ENCODE data around the gene KRTAP10-4.
"Not testable (repeated sequence)": the region's sequence is repeated elsewhere in the genome, so short reads cannot be mapped to it uniquely, and the experiment has no call there.

KRTAP10-4 gene

DNA sequence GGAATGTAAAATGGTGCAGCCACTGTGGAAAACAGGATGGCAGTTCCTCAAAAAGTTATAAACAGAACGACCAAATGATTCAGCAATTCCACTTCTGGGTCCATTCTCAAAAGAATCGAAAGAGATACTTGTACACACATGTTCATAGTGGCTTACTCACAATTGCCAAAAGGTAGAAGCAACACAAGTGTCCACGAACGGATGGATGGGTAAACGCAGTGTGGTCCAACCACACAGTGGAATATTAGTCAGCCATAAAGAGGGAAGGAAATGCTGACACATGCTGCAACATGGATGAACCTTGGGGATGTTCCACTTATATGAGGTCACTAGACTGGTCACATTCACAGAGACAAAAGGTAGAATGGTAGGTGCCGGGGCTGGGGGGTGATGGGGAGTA lies 38.8 kb upstream of the KRTAP10-4 start:
- no peak for DNase-seq

GRCh38 chr21:44535963-44536362 lies 37.6 kb upstream of the KRTAP10-4 start:
- DNase-seq: no peak

DNA sequence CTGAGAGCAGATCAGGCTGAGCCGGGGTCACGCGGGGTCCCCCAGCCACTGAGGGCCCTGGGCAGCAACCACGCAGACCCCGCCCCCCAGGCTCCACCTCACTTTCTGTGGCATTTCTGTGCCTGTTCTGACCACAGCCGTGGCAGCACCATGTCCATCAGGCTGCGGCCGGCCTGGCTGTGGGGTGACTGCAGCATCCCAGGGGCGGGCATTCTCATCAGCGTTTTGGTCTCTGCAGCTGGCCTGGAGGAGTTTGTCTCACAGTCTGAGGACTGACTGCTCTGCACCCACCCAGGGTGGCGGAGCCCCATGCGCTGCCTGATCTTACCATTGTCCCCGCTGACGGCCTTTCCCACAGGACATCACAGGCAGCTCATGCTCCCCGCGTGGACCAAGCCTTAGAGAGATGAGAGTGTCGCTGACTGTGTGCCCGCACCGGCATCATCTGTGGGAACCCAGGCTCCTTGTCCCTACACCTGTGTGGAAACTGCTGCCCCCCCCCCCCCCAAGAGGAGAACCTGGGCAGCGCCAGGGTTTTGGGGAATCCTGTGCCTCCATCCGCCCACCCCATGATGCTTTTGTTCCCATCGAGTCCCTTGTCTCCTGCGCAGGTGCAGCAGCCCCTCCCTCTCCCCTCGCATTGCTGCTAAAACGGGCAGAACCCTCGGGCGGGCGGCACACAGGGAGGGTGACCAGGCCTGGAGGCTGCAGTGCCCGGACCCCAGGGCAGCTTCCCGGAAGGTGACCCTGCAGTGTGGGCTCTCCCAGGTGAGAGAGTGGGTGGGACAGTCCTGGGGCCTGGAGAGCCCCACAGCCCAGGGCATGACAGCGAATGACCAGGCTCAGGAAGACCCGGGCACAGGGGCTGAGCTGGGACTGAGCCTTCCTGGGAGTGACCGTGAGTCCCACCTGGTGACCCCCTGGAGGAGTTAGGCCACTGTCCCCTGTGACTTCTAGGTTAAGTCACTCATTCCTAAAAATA lies 35.3 kb upstream of the KRTAP10-4 start:
- DNase-seq: no peak

- DNase-seq: no peak
Observed at GRCh38 chr21:44539046-44539445, 34.5 kb upstream of the KRTAP10-4 start.

GRCh38 chr21:44539991-44540666 lies 33.4 kb upstream of the KRTAP10-4 start, which contains the start of gene KRTAP10-1:
KRTAP10-1 (minus strand) TSS chr21:44540195; CDS start chr21:44540150, 45 bp downstream.
- no peak for DNase-seq

DNA sequence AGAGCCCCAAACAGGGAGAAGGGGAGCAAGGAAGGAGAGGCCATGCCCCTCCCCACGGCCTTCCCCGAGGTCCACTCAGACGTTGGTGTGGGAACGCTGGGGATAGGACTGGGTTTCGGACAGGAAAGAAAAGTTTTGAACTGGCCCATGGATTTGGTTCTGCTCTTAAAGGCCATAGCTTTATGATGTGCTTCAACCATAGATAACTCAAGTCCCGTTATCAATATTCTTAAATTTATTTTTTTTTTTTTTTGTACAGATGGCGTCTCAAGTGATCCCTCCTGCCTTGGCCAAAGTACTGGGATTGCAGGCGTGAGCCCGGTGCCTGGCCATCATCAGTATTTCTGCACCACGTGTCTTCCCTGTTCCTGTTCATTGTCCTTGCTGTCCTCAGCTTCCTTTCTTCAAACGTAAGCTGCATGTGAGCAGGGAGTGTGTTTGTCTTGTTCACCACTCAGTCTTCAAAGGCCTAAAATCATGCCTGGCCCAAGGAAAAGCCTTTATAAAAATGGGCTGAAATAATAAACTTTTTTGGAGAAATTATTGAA lies 32.7 kb upstream of the KRTAP10-4 start:
- DNase-seq: no peak

DNA sequence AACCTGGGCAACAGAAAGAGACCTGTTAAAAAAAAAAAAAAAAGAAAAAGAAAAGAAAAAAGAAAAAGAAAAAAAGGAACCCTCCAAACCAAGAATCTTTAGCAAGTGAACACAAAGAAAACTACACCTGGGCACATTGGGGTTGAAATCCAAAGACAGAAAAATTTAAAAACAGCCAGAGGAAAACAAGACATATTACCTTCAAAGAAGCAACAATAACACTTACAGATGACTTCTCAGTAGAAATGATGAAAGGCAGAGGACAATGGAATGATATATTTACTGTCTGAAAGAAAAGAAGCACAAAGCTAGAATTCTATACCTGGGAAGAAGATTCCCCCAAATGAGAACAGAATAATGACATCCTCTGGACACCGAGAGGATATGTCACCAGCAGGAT lies 30.8 kb upstream of the KRTAP10-4 start:
- no peak for DNase-seq

DNA sequence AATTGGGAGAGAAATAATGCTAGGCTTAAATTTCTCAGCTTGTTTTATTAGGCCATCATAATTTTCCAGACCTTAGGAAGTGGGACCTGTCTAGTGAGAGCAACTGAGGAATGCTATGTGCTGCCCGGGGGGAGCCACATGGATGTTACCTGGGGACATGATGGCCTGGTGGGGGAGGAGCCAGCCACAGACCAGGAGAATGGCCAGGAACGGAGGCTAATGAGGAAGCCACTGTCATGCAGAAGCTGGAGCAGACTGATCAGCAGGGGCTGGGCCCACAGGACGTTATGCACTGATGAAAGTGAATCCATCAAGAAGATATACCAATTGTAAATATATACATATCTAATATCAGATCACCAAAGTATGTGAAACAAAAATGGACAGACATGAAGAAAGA lies 29.0 kb upstream of the KRTAP10-4 start:
- no peak for DNase-seq

DNA sequence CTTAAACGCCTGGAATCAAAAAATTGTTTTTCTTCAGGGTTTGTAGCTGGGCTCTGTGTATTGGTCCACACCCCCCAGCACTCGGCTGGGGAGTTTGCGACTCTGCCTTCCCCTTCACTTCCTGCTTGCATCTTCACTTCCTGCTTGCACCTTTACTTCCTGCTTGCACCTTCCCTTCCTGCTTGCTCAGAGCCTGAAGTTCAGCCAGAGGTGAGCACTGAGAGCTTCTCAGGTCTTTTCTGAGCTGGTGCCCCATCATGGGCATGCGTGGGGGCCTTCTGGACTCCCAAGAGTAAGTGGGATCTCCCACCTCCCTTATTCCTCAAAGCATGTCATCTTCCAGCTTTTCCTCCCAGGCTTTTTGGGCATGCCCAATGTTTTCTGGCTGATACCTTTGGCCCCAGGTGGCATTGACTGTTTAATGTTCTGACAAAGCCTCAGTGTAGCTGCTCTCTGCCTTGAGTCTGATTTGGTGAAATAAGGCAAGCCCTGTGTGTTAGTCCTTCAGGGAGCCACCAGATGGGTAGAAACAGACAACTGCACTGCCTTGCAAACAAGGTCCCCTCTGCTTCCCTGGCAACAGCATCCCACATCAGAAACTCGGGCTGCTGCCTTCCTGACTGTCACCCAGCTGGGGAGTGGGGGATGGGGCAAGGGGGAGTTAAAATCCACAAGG lies 25.7 kb upstream of the KRTAP10-4 start:
- no peak for DNase-seq

- DNase-seq: no peak
Observed at GRCh38 chr21:44548381-44548780, 25.1 kb upstream of the KRTAP10-4 start.

GRCh38 chr21:44548922-44549321 lies 24.6 kb upstream of the KRTAP10-4 start:
- no peak for DNase-seq

DNA sequence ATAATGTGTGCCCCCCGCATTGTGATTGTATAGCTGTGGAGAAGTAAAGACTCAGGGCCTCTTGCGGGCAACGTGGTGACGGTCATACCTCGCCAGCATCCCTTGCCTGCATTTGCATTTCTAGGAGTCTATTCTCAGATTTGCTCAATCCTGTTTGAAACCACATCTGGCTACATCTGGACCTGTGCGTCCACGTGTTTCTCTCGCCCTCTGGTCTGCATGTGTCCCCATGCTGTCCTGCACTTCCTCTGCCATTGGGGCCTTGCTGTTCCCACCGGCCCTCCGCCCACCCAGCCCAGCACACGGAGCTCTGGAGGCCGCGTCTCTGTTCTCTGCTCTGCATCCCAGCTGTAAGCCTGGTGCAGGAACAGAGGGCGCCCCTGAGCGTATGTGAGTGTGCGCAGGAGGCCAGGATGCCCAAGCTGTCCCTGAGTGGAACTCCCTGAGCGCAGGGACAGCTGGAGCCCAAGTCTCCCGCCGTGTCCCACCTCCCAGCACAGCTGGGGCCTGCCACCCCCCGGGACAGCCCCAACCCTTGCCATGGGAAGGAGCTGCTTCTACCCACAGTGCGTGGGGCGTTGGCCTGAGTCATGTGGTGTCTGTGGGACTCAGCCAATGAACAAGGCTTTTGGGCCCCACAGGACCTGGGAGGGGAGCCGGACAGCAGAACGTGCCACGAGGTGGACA lies 23.9 kb upstream of the KRTAP10-4 start:
- no peak for DNase-seq

GRCh38 chr21:44550285-44550684 lies 23.2 kb upstream of the KRTAP10-4 start:
- not testable (repeated sequence) for DNase-seq

DNA sequence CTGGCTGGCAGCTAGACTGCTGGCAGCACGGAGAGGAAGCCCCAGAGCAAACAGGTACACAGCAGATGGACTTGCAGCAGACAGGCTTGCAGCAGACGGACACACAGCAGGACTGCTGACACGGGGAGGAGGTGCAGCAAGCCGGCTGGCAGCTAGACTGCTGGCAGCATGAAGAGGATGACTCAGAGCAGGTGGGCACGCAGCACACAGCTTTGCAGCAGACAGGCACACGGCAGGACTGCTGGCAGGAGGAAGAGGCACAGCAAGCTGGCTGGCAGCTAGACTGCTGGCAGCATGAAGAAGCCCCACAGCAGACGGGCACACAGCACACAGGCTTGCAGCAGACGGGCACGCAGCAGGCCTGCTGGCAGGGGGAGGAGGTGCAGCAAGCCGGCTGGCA lies 22.7 kb upstream of the KRTAP10-4 start:
- no peak for DNase-seq

DNA sequence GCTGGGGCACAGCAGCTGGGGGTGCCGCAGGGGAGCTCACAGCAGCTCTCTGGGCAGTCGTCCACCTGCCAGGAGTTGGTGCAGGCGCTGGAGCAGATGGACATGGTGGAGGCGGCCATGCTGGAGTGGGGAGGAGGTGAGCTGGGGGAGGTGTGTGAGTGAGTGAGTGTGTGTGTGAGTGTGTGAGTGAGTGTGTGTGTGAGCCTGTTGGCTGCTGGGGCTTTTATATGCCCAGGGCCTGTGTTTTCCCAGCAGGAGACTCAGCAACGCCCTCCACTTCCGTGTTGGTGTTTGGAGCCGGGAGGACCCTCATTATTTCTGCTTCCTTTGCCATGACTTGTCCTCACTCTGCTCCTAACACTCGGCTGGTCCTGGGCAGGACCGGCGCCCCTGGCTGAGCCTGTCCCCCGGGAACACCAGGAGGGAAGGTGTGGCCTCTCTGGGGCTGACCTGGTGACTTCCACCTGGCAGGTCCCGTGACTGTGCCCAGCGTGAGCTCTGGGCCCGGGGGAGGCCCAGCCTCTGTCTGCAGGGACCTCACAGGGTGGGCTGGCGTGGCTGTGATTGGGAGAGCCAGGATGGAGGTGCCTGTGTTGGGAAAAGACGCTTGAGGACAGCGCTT lies 22.1 kb upstream of the KRTAP10-4 start, which contains the start of gene KRTAP10-2:
Gene KRTAP10-2 (minus strand): TSS at position 166 of the 622 bp plus-strand sequence. CDS start 47 bp downstream, at position 119.
- no peak for DNase-seq

DNA sequence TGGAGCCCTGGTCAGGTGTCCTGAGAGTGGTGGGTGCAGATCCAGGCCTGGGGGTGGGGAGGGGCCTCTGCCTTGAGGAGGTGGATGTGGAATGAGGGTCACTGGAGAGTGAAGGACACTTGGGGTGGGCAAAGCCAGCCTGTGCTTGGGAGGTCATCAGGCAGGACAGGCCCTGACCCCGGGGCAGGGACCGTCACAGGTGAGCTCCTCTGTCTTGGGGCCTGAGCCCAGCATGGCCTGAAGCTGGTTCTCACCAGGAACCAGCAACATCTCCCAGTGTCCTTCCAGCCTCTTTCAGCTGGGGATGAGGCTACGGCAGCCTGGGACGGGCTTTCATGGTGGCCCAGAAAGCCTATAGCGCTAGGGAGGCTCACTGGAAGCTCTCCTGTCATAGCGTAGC lies 21.4 kb upstream of the KRTAP10-4 start:
- DNase-seq: no peak

DNA sequence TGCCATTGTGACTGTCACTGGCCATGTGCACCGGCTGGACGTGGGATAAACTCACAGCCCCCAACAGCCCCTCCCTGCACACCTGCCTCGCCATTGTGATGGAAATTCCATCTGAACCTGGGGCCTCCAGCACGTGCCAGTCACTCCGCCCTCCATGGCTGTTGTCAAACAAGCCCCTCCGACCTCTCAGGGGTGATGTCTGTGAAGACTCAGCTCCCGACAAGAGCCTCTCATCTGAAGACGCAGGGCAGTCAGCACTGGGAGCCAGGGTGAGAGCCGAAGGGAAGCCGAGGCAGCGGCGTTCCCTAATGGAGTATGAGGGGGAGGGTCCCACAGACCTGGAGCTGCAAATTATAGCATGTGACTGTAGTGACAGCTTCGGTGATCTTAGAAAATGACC lies 20.8 kb upstream of the KRTAP10-4 start:
- DNase-seq: no peak

DNA sequence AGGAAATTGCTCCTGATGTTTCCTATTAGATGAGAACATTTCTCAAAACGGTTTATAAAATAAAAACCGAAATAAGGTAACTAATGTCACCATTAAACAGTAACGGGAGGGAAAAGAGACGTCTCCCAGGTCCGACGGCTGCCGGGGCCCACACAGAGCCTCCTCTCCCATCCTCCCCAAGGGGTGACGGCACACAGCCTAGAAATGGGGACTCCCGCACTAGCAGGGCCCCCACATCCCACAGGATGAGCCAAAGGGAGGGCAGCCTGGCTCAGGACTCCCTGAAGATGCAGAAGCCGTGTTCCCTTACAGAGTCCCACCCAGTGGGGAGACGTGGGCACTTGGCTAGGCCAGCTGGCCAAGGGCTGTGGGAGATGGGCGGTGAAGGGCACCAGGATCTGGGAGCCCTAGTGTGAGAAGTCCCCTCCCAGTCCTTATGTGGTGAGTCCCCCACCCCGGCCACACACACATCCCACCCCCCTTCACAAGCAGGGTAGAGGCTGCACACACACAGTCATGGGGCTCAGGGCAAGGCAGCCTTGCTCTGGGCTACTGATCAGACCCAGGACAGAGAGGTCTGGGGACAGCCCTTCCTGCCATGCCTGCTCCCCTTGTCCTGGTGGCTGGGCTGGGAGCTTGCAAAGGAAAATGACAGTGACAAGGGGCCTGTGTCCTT lies 18.2 kb upstream of the KRTAP10-4 start:
- no peak for DNase-seq

GRCh38 chr21:44556879-44557278 lies 16.6 kb upstream of the KRTAP10-4 start:
- DNase-seq: no peak

DNA sequence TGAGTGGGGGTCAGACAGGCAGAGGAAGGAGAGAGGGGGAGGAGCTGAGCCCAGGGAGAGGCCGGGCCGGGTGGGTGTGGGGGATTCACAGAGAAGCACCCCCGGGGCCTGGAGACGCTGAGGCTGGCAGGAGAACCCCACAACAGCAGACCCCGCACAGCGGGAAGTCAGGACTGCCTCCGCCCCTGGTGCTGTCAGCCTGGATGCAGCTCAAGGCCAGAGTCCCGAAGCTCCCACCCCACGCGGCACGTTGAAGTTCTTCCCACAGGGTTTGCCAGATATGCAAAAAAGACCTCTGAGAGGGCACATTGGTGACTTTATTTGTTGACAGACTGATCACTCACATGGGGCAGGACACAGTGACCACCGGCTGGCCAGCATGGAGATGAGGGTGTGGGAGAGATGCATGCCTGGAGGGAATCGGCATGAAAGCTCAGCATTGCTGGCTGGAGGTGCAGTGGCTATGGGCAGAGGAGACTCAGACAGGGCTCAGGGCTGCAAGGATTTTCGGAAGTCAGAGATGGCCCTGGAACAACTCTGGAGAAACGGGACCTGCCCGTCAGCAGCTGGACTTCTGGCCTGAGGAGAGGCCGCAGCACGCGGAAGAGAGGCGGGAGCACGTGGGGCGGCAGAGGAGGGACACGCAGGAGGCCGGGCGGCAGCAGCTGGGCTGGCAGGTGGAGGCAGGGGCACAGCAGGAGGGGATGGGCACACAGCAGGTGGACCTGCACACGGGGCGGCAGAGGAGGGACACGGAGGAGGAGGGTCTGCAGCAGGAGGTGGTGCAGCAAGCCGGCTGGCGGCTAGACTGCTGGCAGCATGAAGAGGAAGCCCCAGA lies 15.8 kb upstream of the KRTAP10-4 start:
- no peak for DNase-seq

Data from fibroblast of skin of right quadriceps (primary cell).